Endothelial cell of umbilical vein (primary cell): ENCODE measurements around the gene TCF15. TPM values are rescaled to one million over a fixed set of nuclear protein-coding genes. Genes with fewer than 3 reads are reported as not detected.

Experiments
- BruUV-seq: library from RNA; stranded (reverse); fragments of 400-500 nt; replicated peaks from 2 replicates; lab custom pipeline; 2021; lab: Mats Ljungman, UMichigan
- CTCF ChIA-PET: fragments of 300-600, 350-600 bp; sonication (Branson Sonifier 250); formaldehyde crosslinking; loops from one replicate; lab custom pipeline; 2021; ENCODE audit warnings: antibody characterized with exemption, inconsistent platforms; lab: Charles Lee
- POLR2A ChIA-PET: fragments of 300-600, 350-600 bp; sonication (Branson Sonifier 250); formaldehyde crosslinking; loops from one replicate; lab custom pipeline; 2021; ENCODE audit warnings: antibody characterized with exemption, inconsistent platforms; lab: Charles Lee
- DNase-seq: peaks from one replicate; pipeline ENCODE4 v3.0.0-alpha.2; 2011; ENCODE audit warnings: low read depth, low spot score
- FAIRE-seq: peaks from 2 replicates; lab custom pipeline; 2011; peaks lifted over from hg19 to GRCh38; lab: Jason Lieb, UNC
- H2AFZ ChIP-seq: 2 replicates; pipeline ENCODE4 v1.6.0; 2012; ENCODE audit warnings: low read depth, low read length, control low read depth, inconsistent platforms
- H3K27ac ChIP-seq: 2 replicates; pipeline ENCODE4 v1.5.1; 2011; ENCODE audit warnings: low read depth, mild to moderate bottlenecking, control low read depth, low read length, moderate library complexity; ENCODE audit not compliant: insufficient read depth
- H3K27me3 ChIP-seq, 2 experiments: 2 replicates each; pipeline versions ENCODE4 v1.6.0 to v1.6.1; 2011; ENCODE audit warnings: low read length in 2 of 2, mixed read lengths in 1 of 2; ENCODE audit not compliant: control insufficient read depth in 2 of 2, insufficient read depth in 2 of 2
- H3K36me3 ChIP-seq, 2 experiments: 2 replicates in 1 of 2; 3 replicates in 1 of 2; pipeline ENCODE4 v1.5.1; 2011; ENCODE audit warnings: low read length in 2 of 2, mild to moderate bottlenecking in 1 of 2, moderate library complexity in 1 of 2; ENCODE audit not compliant: control insufficient read depth in 2 of 2, insufficient read depth in 2 of 2; ENCODE audit errors: extremely low read depth in 1 of 2
- H3K4me1 ChIP-seq: 3 replicates; pipeline ENCODE4 v1.5.1; 2011; ENCODE audit warnings: mild to moderate bottlenecking, low read length; ENCODE audit not compliant: control insufficient read depth, insufficient read depth; ENCODE audit errors: extremely low read depth
- H3K4me2 ChIP-seq: 2 replicates; pipeline ENCODE4 v1.6.1; 2011; ENCODE audit warnings: low read length, control low read depth, mixed read lengths; ENCODE audit not compliant: insufficient read depth
- H3K4me3 ChIP-seq, 3 experiments: fragments of 200-600 bp in 1 of 3; sonication (generic), shearing (Covaris generic) in 1 of 3; replicated peaks in 1 of 3; 2 replicates each; pipeline ENCODE4 v1.5.1; 2011 to 2016; ENCODE audit warnings: control low read depth in 3 of 3, low read length in 3 of 3, mild to moderate bottlenecking in 2 of 3, inconsistent platforms in 1 of 3, low read depth in 1 of 3, moderate library complexity in 1 of 3; ENCODE audit not compliant: insufficient read depth in 1 of 3
- H3K79me2 ChIP-seq: 2 replicates; pipeline ENCODE4 v1.6.0; 2012; ENCODE audit warnings: low read length, inconsistent platforms; ENCODE audit not compliant: control insufficient read depth, insufficient read depth
- H3K9ac ChIP-seq: replicated peaks from 2 replicates; pipeline ENCODE3; 2011; ENCODE audit warnings: low read length, control low read depth; ENCODE audit not compliant: insufficient read depth; ENCODE audit errors: extremely low read depth
- H3K9me1 ChIP-seq: replicated peaks from 3 replicates; pipeline ENCODE4 v1.6.0; 2011; ENCODE audit warnings: mild to moderate bottlenecking, low read length; ENCODE audit not compliant: control insufficient read depth, insufficient read depth; ENCODE audit errors: extremely low read depth
- H3K9me3 ChIP-seq: replicated peaks from 2 replicates; pipeline ENCODE4 v1.5.1; 2012; ENCODE audit warnings: low read length, inconsistent platforms; ENCODE audit not compliant: control insufficient read depth, insufficient read depth
- H4K20me1 ChIP-seq: replicated peaks from 2 replicates; pipeline ENCODE3; 2011; ENCODE audit warnings: mild to moderate bottlenecking, low read length; ENCODE audit not compliant: control insufficient read depth, insufficient read depth; ENCODE audit errors: extremely low read depth
- EZH2 ChIP-seq: IDR thresholded peaks from 2 replicates; pipeline ENCODE4 v1.6.1; 2012; ENCODE audit warnings: borderline replicate concordance, low read depth, mild to moderate bottlenecking, moderate library complexity, low read length, inconsistent platforms; ENCODE audit not compliant: severe bottlenecking
- FOS ChIP-seq: IDR thresholded peaks from 2 replicates; pipeline ENCODE4 v1.6.1; 2011; ENCODE audit warnings: mild to moderate bottlenecking, low read length, moderate library complexity, borderline replicate concordance; ENCODE audit not compliant: insufficient read depth
- GATA2 ChIP-seq: IDR thresholded peaks from 2 replicates; pipeline ENCODE4 v1.7.0; 2011; ENCODE audit warnings: low read depth, mild to moderate bottlenecking, moderate library complexity, mixed read lengths, low read length; ENCODE audit not compliant: insufficient read length, insufficient read depth
- JUN ChIP-seq: IDR thresholded peaks from 2 replicates; pipeline ENCODE4 v1.6.1; 2011; ENCODE audit warnings: borderline replicate concordance, low read depth; ENCODE audit not compliant: insufficient read length, insufficient read depth
- MYC ChIP-seq: IDR thresholded peaks from one replicate; pipeline ENCODE4 v1.6.1; 2011; ENCODE audit warnings: mild to moderate bottlenecking, low read depth, low read length
- POLR2A ChIP-seq: IDR thresholded peaks from 2 replicates; pipeline ENCODE4 v1.6.1; 2012; ENCODE audit warnings: low read depth, mild to moderate bottlenecking, control low read depth, low read length
- POLR2AphosphoS5 ChIP-seq: IDR thresholded peaks from 2 replicates; pipeline ENCODE4 v1.6.1; 2012; ENCODE audit warnings: low read depth, mild to moderate bottlenecking, control low read depth, low read length, moderate library complexity; ENCODE audit not compliant: insufficient read depth
- dilution Hi-C: fragments of 300-500 bp; cut with MboI; formaldehyde crosslinking; loops from one replicate; pipeline ENCODE4 v1.15.0; 2019; ENCODE audit warnings: low sequenced_read_pairs; ENCODE audit not compliant: extremely low pct_ligation_motif_present
- intact Hi-C: fragments of 100-400 bp; cut with micrococcal nuclease; formaldehyde crosslinking; loops from one replicate; pipeline ENCODE4 v1.10.0; 2022
- polyA plus RNA-seq, 4 experiments: library from polyadenylated mRNA; depleted of rRNA in 3 of 4; stranded (reverse) in 3 of 4; unstranded in 1 of 4; fragments of >200 nt; gene quantifications; 2 replicates each; pipeline versions ENCODE4 v1.2.1 to v1.2.3, GENCODE V29; 2011 to 2012; ENCODE audit warnings: missing spikeins in 1 of 4
- total RNA-seq: library from RNA; stranded (reverse); gene quantifications from 2 replicates; pipeline ENCODE4 v1.2.3, GENCODE V29; 2021
- TF ChIP-seq, protein P1 (sequence below), 2 donors: IDR thresholded peaks; 1 replicate in 1 of 2; 2 replicates in 1 of 2; pipeline ENCODE4 v1.5.1; 2011; ENCODE audit warnings: low read length in 2 of 2, mild to moderate bottlenecking in 2 of 2, moderate library complexity in 2 of 2, control low read depth in 1 of 2, inconsistent platforms in 1 of 2, low read depth in 1 of 2; ENCODE audit not compliant: insufficient read depth in 1 of 2; ENCODE audit errors: extremely low read depth in 1 of 2
- TF ChIP-seq, protein P2 (sequence below): IDR thresholded peaks from 2 replicates; pipeline ENCODE4 v1.6.1; 2011; ENCODE audit not compliant: insufficient read depth, insufficient read length

The TCF15 gene
- total and polyA plus RNA-seq, 2 donors (not counting 3 experiments of a cell fraction or from before 2014, with no cell fraction given), result 0.07 to 1.3 TPM

DNA sequence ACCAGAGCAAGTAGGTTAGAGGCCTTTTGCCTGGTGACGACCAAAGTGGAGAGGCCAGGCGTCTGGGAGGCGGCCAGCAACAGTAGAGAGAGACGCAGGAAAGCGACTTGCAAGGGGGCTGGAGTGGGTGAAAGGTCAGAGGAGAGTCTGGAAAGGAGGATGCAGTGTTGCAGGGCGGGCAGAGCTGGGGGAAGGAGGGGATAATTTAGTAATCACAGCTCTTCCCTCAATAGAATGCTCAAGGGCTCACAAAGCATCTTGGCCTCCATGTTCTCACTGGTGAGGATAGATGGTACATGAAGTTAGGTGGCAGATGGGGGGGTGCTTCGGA lies 25.2 kb downstream of the TCF15 start:
- Histone ChIP-seq H3K27ac (no peak overlapping the region), H3K9ac (no peak overlapping the region), H3K4me3 (no peak overlapping the region), H3K4me2 (no peak overlapping the region), H3K27me3 (peaks cover 2 to 8% of the 10 kb centered on the region in 2 experiments), H2AFZ (no peak overlapping the region), H3K79me2 (no peaks in the 10 kb centered on the region), H3K9me1 (no peaks in the 10 kb centered on the region), H4K20me1 (no peaks in the 10 kb centered on the region), H3K4me1 (no peaks in the 10 kb centered on the region), H3K36me3 (no peaks in the 10 kb centered on the region), H3K9me3 (no peaks in the 10 kb centered on the region)
- dilution Hi-C loops (no loop called here), intact Hi-C loops (no loop called here)
- FAIRE-seq, result no peak
- no peak for DNase-seq
- POLR2A ChIA-PET, result no interaction called here
- BruUV-seq, result no TSS peak
- CTCF ChIA-PET, result interaction anchor here (2.0 to 2.6 kb wide), 2 partner anchors 11 to 61 kb away, joined by 6 to 10 read pairs; no protein-coding TSS in a partner anchor
- TF ChIP-seq FOS (no peak), POLR2A (no peak), GATA2 (no peak), MYC (no peak), JUN (no peak), POLR2AphosphoS5 (no peak), EZH2 (no peak)
- TF ChIP-seq, protein P1, sequence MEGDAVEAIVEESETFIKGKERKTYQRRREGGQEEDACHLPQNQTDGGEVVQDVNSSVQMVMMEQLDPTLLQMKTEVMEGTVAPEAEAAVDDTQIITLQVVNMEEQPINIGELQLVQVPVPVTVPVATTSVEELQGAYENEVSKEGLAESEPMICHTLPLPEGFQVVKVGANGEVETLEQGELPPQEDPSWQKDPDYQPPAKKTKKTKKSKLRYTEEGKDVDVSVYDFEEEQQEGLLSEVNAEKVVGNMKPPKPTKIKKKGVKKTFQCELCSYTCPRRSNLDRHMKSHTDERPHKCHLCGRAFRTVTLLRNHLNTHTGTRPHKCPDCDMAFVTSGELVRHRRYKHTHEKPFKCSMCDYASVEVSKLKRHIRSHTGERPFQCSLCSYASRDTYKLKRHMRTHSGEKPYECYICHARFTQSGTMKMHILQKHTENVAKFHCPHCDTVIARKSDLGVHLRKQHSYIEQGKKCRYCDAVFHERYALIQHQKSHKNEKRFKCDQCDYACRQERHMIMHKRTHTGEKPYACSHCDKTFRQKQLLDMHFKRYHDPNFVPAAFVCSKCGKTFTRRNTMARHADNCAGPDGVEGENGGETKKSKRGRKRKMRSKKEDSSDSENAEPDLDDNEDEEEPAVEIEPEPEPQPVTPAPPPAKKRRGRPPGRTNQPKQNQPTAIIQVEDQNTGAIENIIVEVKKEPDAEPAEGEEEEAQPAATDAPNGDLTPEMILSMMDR (IDR thresholded peaks at IDR 0.05; ENCODE audit: extremely low read depth in 1 of 2, insufficient read depth in 1 of 2, low read depth in 1 of 2, low read length in 2 of 2), result no peak
- TF ChIP-seq, protein P2, sequence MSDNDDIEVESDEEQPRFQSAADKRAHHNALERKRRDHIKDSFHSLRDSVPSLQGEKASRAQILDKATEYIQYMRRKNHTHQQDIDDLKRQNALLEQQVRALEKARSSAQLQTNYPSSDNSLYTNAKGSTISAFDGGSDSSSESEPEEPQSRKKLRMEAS, result no peak
